Islet precursor cell (in vitro differentiated cells): ENCODE measurements around the gene GGA1.
A peak's percentile ranks its signal among the peaks of the same experiment; 100 is the strongest.
"Not testable (repeated sequence)": the region's sequence is repeated elsewhere in the genome, so short reads cannot be mapped to it uniquely, and the experiment has no call there.

Experiments
- DNase-seq: peaks from one replicate; pipeline ENCODE4 v3.0.0-alpha.2; 2018

Gene GGA1

GRCh38 chr22:37571258-37571991 is 37.2 kb upstream of the GGA1 start:
- no peak for DNase-seq

- no peak for DNase-seq
Measured at GRCh38 chr22:37571992-37572373, 36.7 kb upstream of the GGA1 start.

GRCh38 chr22:37575490-37576003 is 33.1 kb upstream of the GGA1 start:
- DNase-seq: no peak

GRCh38 chr22:37578002-37578401 is 30.6 kb upstream of the GGA1 start:
- no peak for DNase-seq

DNA sequence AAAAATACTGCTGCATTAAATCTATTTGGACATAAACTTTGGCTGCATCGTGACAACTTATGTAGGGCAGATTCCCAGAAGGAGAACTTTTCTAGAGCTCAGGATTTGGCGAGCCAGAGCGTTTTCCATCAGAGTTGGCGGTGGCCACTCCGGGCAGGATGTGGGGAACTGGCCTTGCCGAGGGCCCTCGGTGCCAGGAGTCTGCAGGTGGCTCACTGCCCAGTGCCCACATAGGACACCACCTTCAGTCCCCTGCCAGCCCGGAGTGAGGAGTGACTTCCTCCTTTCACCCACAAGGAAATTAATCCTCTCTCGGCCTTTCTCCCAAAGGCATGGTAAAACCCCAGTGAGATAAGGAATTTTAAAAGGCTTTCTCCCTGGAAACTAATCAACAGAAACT is 27.1 kb upstream of the GGA1 start:
- DNase-seq: no peak

DNA sequence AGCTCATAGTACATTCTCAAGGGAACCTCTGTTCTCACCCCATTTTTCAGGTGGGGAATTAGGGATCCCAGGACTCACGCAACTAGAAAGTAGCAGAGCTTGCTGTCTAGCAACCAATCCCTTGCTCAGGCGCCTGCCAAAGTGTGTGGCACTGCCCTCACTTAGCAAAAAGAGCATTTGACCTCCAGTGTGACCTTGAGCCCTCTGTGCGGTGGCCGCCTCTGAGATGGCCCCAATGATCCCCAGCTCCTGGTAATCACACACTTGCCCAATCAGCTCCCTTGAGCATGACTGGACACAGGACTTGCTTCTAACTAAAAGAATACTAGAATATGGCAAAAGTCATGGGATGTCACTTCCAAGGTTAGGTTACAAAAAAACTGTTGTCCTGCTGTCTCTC is 26.1 kb upstream of the GGA1 start:
- no peak for DNase-seq

DNA sequence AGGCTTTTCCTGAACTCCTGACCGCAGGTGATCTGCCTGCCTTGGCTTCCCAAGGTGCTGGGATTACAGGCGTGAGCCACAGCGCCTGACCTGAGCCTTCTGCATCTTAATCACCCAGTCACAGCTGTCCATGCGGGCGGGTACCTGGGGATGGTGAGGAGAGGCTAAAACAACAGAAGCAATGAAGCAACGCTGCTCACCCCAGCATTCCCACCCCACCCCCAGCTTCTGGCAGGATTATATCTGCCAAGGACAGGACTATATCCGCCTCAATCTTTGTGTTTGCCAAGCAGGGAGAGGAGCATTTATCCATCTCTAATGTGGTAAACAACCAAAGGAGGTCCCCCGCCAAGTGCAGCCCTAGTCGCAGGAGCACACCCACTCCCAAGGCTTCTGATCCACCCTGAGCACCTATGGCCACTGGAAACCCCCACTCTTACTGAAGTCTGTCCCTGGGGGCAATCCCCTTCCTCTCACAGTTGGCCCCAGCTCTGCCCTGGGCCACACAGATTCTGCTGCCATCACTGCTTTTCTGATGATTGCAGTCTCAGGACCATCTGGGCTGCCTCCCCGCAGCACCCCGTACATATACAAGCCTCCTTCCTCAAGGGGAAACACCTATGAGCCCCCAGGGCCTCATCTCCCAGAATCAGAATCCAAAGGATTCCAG is 20.0 kb upstream of the GGA1 start:
- DNase-seq: no peak

- DNase-seq: no peak
Measured at GRCh38 chr22:37589636-37590035, 19.0 kb upstream of the GGA1 start.

DNA sequence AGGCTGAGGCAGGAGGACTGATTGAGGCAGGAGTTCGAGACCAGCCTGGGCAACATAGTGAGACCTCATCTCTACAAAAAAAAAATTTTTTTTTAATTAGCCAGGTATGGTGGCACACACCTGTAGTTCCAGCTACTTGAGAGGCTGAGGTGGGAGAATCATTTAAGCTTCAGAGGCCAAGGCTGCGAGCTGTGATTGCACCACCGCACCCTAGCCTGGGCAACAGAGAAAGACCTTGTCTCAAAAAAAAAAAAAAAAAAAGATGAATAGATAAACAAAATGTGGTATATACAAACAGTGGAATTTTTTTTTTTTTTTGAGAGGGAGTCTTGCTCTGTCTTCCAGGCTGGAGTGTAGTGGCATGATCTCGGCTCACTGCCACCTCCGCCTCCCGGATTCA is 17.6 kb upstream of the GGA1 start:
- not testable (repeated sequence) for DNase-seq

GRCh38 chr22:37591823-37592404 is 16.7 kb upstream of the GGA1 start:
- DNase-seq: no peak

GRCh38 chr22:37594237-37594636 is 14.4 kb upstream of the GGA1 start:
- no peak for DNase-seq

GRCh38 chr22:37599153-37599552 is 9.5 kb upstream of the GGA1 start:
- no peak for DNase-seq

DNA sequence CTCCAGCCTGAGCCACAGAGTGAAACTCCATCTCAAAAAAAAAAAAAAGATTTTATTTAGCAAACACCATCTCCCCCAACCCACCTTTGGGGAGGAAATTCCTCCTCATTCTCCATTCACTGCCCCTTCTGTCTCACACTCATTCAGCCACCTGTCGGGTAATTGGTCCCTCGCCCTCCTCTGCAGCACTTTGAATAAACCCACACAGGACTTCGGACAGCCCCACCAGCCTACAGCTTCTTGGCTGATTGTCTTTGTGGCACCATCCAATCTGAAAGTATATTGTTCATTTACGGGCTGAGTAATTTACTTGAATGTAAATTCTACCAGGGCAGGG is 7.5 kb upstream of the GGA1 start:
- no peak for DNase-seq

DNA sequence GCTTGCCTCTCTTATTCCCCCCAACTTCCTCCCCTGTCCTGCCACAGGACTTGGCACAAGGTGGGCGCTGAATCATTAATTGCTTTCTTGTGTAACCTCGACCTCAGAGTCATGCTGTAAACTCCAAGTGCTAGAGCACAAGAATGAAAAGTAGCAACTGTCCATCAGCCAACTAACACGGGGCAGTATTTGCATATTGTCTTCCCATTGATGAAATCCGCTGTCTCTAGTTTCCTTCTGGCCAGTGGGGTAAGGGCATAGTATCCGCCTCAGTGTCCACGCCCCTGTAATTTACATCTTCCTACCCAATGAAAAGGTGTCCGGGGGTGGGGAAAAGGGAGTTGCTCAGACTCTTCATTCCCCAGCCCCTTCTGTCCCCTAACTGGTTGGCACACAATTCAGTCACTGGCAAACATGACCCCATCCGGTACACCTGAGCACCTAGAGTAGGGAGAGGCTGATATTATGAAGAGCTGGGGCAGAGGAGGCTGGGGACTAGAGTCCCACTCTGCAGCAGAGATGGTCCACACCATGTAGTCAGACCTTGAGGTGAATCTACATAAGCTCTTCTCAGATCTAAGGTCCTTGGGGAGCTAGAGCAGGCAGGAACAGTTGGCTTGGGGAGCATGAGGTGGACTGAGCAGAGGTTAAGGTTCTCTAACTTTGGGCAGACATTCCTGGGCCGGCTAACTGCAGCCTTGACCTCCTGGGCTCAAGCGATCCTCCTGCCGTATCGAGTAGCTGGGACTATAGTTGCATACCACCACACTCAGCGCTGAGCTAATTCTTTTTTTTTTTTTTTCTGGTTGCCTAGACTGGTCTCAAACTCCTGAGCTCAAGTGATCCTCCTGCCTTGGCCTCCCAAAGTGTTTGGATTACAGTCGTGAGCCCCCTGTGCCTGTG is 6.8 kb upstream of the GGA1 start:
- peak; percentile 91 for DNase-seq

DNA sequence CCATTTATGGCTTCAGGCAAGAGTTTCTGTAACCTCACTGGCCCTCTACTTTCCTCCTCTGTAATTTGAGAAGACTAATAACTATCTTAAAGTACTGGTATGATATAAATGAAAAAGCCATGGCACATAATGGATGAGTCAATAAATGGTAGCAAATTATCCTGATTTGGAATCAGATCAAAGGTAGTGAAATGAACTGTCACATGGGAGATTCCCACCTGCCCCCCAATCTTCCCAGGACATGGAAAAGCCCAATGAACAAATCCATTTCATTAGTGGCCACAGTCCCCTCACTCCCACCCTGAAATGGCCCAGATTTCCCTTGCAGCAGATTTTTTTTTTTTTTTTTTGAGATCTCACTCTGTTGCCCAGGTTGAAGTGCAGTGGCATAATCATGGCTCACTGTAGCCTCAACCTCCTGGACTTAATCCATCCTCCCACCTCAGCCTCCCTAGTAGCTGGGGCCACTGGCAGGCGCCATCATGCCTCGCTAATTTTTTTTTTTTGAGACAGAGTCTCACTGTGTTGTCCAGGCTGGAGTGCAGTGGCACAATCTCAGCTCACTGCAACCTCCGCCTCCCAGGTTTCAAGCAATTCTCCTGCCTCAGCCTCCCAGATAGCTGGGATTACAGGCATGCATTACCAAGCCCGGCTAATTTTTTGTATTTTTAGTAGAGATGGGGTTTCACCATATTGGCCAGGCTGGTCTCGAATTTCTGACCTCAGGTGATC is 5.9 kb upstream of the GGA1 start:
- not testable (repeated sequence) for DNase-seq

- DNase-seq: no peak
Measured at GRCh38 chr22:37604074-37604473, 4.6 kb upstream of the GGA1 start.

GRCh38 chr22:37604875-37605274 is 3.8 kb upstream of the GGA1 start:
- DNase-seq: no peak

GRCh38 chr22:37607010-37607934 is 1.4 kb upstream of the GGA1 start:
- peak; percentile 98 for DNase-seq

- no peak for DNase-seq
Measured at GRCh38 chr22:37607935-37608476, 628 bp upstream of the GGA1 start.

DNA sequence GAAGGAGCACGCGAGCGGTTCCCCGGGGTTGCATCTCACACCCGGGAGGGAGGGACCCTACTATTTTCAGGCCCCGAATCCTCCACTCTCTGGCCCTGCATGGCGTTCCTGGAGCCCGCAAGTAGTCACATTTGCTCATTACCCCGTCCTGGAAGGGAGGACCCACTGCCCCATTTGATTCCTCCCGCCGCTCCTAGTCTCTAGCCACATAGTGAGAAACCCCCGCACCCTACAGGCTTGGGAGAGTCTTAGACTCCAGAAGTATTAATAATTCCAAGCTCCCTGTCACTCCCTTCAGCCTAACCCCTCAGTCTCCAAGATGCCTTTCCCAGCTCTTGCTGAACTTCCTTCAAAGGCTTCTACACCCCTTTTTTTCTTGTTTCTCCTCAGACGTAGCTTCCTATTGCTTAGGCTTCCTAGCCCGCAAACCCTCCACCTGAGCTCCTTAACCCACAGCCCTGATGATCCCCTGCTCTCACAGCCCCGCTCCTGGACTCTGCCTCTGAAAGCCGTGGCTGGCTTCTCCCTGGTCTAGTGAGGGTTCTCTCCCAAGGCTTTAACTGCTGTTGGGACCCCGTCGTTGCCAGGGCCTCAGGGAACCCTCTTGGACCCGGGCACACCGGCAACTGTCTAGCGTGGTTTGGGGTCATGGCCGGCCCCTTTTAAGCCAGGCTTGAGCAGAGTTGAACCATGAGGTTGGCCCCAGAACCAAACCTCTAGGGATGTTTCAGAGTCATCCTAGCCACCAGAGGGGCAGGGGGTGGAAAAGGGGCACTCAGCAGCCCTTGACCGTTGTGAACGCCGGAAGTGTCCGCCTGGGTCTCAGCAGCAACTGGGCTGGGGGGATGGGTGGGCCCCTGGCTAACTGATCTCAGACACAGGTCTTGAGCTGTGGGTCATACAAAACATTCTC is 862 bp downstream of the GGA1 start:
- no peak for DNase-seq
